Liver (tissue), 3 donors: ENCODE results near the gene DYRK1A.

ENCODE experiments used
- CTCF ChIP-seq: fragments of 150-350 bp; IDR thresholded peaks from 2 replicates; pipeline ENCODE4 v1.5.1; 2017; ENCODE audit warnings: improper control_type of control experiment, low read depth, low read length; ENCODE audit not compliant: missing input control
- FOXA1 ChIP-seq: IDR thresholded peaks from 2 replicates; pipeline ENCODE4 v1.6.1; 2016; ENCODE audit warnings: antibody characterized with exemption
- JUND ChIP-seq, 2 donors: IDR thresholded peaks; 2 replicates each; pipeline ENCODE4 v1.6.1; 2016; ENCODE audit warnings: antibody characterized with exemption in 2 of 2
- REST ChIP-seq: IDR thresholded peaks from 2 replicates; pipeline ENCODE4 v1.6.1; 2016; ENCODE audit warnings: antibody characterized with exemption, mild to moderate bottlenecking
- TAF1 ChIP-seq: conservative IDR thresholded peaks from 2 replicates; pipeline ENCODE4 v1.6.1; 2016; ENCODE audit warnings: antibody characterized with exemption, mild to moderate bottlenecking
- YY1 ChIP-seq: IDR thresholded peaks from 2 replicates; pipeline ENCODE4 v1.6.1; 2016; ENCODE audit warnings: antibody characterized with exemption, mild to moderate bottlenecking
- donor health status: healthy.
- donor health status: healthy.

GRCh38 chr21:37548521-37548981 is 182.0 kb downstream of the DYRK1A start:
- no peak for TF ChIP-seq JUND (IDR thresholded peaks at IDR 0.05)
- no peak for TF ChIP-seq CTCF
- TF ChIP-seq FOXA1, result no peak
- TF ChIP-seq REST, result no peak
- TF ChIP-seq YY1, result no peak
- TF ChIP-seq TAF1, result no peak
